Measurements from ENCODE around the gene PACRG. TPM values are rescaled to one million over a fixed set of nuclear protein-coding genes. Genes with fewer than 3 reads are reported as not detected.
A peak's percentile ranks its signal among the peaks of the same experiment; 100 is the strongest.

The PACRG gene
- total and polyA plus RNA-seq, 12 donors, result 2.1 to 34.6 (median 10.0) TPM

- ATAC-seq (peak in 4 of 8 donors; percentile 27 to 56 (median 36)), DNase-seq (no peak)
- WGBS, 2 donors, result 52 to 71% methylated on average over 9 of the region's 9 CpGs
- Histone ChIP-seq H3K27ac (no peak overlapping the region), H3K36me3 (no peaks in the 10 kb centered on the region), H3K4me3 (no peak overlapping the region), H3K4me1 (peaks cover 0 to 13% (median 0%) of the 10 kb centered on the region in 9 donors), H3K9me3 (no peaks in the 10 kb centered on the region), H3K27me3 (no peaks in the 10 kb centered on the region)
- intact Hi-C loops (cut with DNase I), result no loop called here
- no peak for TF ChIP-seq CTCF (IDR thresholded peaks at IDR 0.05)
These were observed 525.9 kb downstream of the PACRG start for GRCh38 chr6:163253556-163254213.

- Histone ChIP-seq H3K4me1 (peaks cover 0 to 12% (median 0%) of the 10 kb centered on the region in 9 donors), H3K27me3 (no peaks in the 10 kb centered on the region), H3K36me3 (no peaks in the 10 kb centered on the region), H3K27ac (no peak overlapping the region), H3K4me3 (no peak overlapping the region), H3K9me3 (no peaks in the 10 kb centered on the region)
- WGBS, 2 donors, result 87 to 88% methylated on average over 7 of the region's 7 CpGs
- intact Hi-C loops (cut with DNase I), result no loop called here
- no peak for ATAC-seq
- TF ChIP-seq CTCF (IDR thresholded peaks at IDR 0.05), result no peak
- DNase-seq, result no peak
These were observed 526.6 kb downstream of the PACRG start for GRCh38 chr6:163254341-163254835.

GRCh38 chr6:163255265-163255664 lies 527.5 kb downstream of the PACRG start:
- no peaks in the 10 kb centered on the region for H3K27me3 ChIP-seq
- DNase-seq, result no peak
- TF ChIP-seq CTCF (IDR thresholded peaks at IDR 0.05), result no peak
- no peak overlapping the region for H3K4me3 ChIP-seq
- no peaks in the 10 kb centered on the region for H3K9me3 ChIP-seq
- no peaks in the 10 kb centered on the region for H3K36me3 ChIP-seq
- peaks cover 0 to 14% (median 8%) of the 10 kb centered on the region in 9 donors for H3K4me1 ChIP-seq
- H3K27ac ChIP-seq, result no peak overlapping the region
- 85 to 99% methylated on average over 2 of the region's 2 CpGs for WGBS, 2 donors
- no peak for ATAC-seq
- intact Hi-C loops (cut with DNase I), result no loop called here

GRCh38 chr6:163259689-163260088 lies 531.9 kb downstream of the PACRG start:
- no peaks in the 10 kb centered on the region for H3K9me3 ChIP-seq
- H3K4me1 ChIP-seq, result peaks cover 4 to 44% (median 20%) of the 10 kb centered on the region in 9 donors
- ATAC-seq (peak in 4 of 8 donors; percentile 1 to 13 (median 4)), DNase-seq (no peak)
- peak overlapping the region in 5 of 10 donors; percentile 19 to 44 (median 43) for H3K4me3 ChIP-seq
- H3K27ac ChIP-seq, result peak overlapping the region in 8 of 10 donors; percentile 57 to 77 (median 68)
- TF ChIP-seq CTCF (IDR thresholded peaks at IDR 0.05), result no peak
- H3K36me3 ChIP-seq, result no peaks in the 10 kb centered on the region
- intact Hi-C loops (cut with DNase I), result loop anchor here in 2 of 10 donors (5.0 to 10.0 kb wide), 2 partner anchors 153 to 155 kb away; partner anchors contain the start of gene QKI (in 2 of the 2)
- WGBS, 2 donors, result 58 to 70% methylated on average over 8 of the region's 8 CpGs
- H3K27me3 ChIP-seq, result no peaks in the 10 kb centered on the region

All from heart right ventricle (tissue), 16 donors.